Adipose tissue (tissue), 3 donors: Measurements from ENCODE around the gene TOP2B. TPM values are rescaled to one million over a fixed set of nuclear protein-coding genes. Genes with fewer than 3 reads are reported as not detected.
A peak's percentile ranks its signal among the peaks of the same experiment; 100 is the strongest.

Experiments used
- H3K27ac ChIP-seq: one replicate; pipeline ENCODE4 v1.5.1; 2013; ENCODE audit warnings: low read depth, low read length
- WGBS, 3 donors: extraction: QIAGEN DNeasy Blood & Tissue Kit; methylation state at CpG; one replicate each; pipeline ENCODE4 v1.1.7; 2013; 5-methylcytosine and 5-hydroxymethylcytosine counted together
- polyA plus RNA-seq, 3 donors: library from polyadenylated mRNA; stranded (reverse); fragments of 200-250 nt; gene quantifications; one replicate each; pipeline ENCODE4 v1.2.3, GENCODE V29; 2013
- donor health status: healthy with polysubstance abuse.
- donor health status: Bipolar disorder and iron deficiency.
- donor health status: healthy.

The TOP2B gene
- polyA plus RNA-seq, 3 donors: 22.0 to 51.7 (median 34.5) TPM

- H3K27ac ChIP-seq: no peak overlapping the region
These were observed 13.9 kb upstream of the TOP2B start for GRCh38 chr3:25678581-25678980.

- 29 to 86% (median 79%) methylated on average over 2 of the region's 2 CpGs for WGBS, 3 donors
These were observed 12.4 kb upstream of the TOP2B start for GRCh38 chr3:25677121-25677520.

GRCh38 chr3:25674670-25675069 lies 10.0 kb upstream of the TOP2B start:
- WGBS, 3 donors: 92 to 94% (median 94%) methylated on average over 2 of the region's 2 CpGs
- no peak overlapping the region for H3K27ac ChIP-seq

More at GRCh38 chr3:25677121-25677520, 12.4 kb upstream of the TOP2B start:
- no peak overlapping the region for H3K27ac ChIP-seq

- 93 to 96% (median 96%) methylated on average over 8 of the region's 8 CpGs for WGBS, 3 donors
- no peak overlapping the region for H3K27ac ChIP-seq
These were observed 9.1 kb upstream of the TOP2B start for GRCh38 chr3:25673738-25674298.

- H3K27ac ChIP-seq: no peak overlapping the region
- 13 to 17% (median 15%) methylated on average over 14 of the region's 14 CpGs for WGBS, 3 donors
These were observed 891 bp upstream of the TOP2B start for GRCh38 chr3:25665315-25666280.

- WGBS, 3 donors: 0 to 1% (median 0%) methylated on average over 81 to 115 of the region's 115 CpGs
- H3K27ac ChIP-seq: peak overlapping the region; percentile 86
These were observed 567 bp downstream of the TOP2B start for GRCh38 chr3:25663869-25664811.

- 0 to 1% (median 1%) methylated on average over 15 of the region's 15 CpGs for WGBS, 3 donors
These were observed 1.3 kb downstream of the TOP2B start for GRCh38 chr3:25663347-25663868.

GRCh38 chr3:25662736-25663320 lies 1.9 kb downstream of the TOP2B start:
- H3K27ac ChIP-seq: no peak overlapping the region
- 4 to 10% (median 10%) methylated on average over 7 of the region's 7 CpGs for WGBS, 3 donors

More at GRCh38 chr3:25663347-25663868, 1.3 kb downstream of the TOP2B start:
- peak overlapping the region; percentile 86 for H3K27ac ChIP-seq

GRCh38 chr3:25661694-25662437 lies 2.8 kb downstream of the TOP2B start:
- H3K27ac ChIP-seq: no peak overlapping the region
- 5 to 25% (median 13%) methylated on average over 4 of the region's 4 CpGs for WGBS, 3 donors

- no peak overlapping the region for H3K27ac ChIP-seq
- WGBS, 3 donors: 52 to 76% (median 52%) methylated on average over 1 of the region's 1 CpG
These were observed 5.9 kb downstream of the TOP2B start for GRCh38 chr3:25658836-25659235.

- no peak overlapping the region for H3K27ac ChIP-seq
These were observed 7.4 kb downstream of the TOP2B start for GRCh38 chr3:25657293-25657692.

- H3K27ac ChIP-seq: no peak overlapping the region
- WGBS, 3 donors: 91 to 93% (median 91%) methylated on average over 2 of the region's 2 CpGs
These were observed 9.0 kb downstream of the TOP2B start for GRCh38 chr3:25655659-25656058.

- H3K27ac ChIP-seq: no peak overlapping the region
These were observed 10.1 kb downstream of the TOP2B start for GRCh38 chr3:25654576-25654975.

- WGBS, 3 donors: 93 to 95% (median 94%) methylated on average over 3 of the region's 3 CpGs
- no peak overlapping the region for H3K27ac ChIP-seq
These were observed 11.4 kb downstream of the TOP2B start for GRCh38 chr3:25653322-25653721.

GRCh38 chr3:25652921-25653320 lies 11.8 kb downstream of the TOP2B start:
- 28 to 82% (median 72%) methylated on average over 1 of the region's 1 CpG for WGBS, 3 donors

GRCh38 chr3:25648925-25649830 lies 15.5 kb downstream of the TOP2B start:
- H3K27ac ChIP-seq: no peak overlapping the region
- 63 to 99% (median 90%) methylated on average over 1 of the region's 1 CpG for WGBS, 3 donors

More at GRCh38 chr3:25652921-25653320, 11.8 kb downstream of the TOP2B start:
- H3K27ac ChIP-seq: no peak overlapping the region
